Activated B cell treated with CpG ODN at 0.5 μM for 24 hours (primary cell): ENCODE data around the gene LRRK1. TPM values are rescaled to one million over a fixed set of nuclear protein-coding genes. Genes with fewer than 3 reads are reported as not detected.

ENCODE experiments used
- ATAC-seq: fragments of 200-7000 bp; cut with Tn5 transposase; one replicate; pipeline ENCODE4 v1.10.0; 2021; ENCODE audit warnings: low read depth, mild to moderate bottlenecking, moderate library complexity
- CTCF ChIA-PET: fragments of 350-600 bp; sonication (Branson Sonifier 250); formaldehyde crosslinking; loops from one replicate; lab custom pipeline; 2021; ENCODE audit warnings: antibody characterized with exemption; lab: Charles Lee
- POLR2A ChIA-PET: fragments of 350-600 bp; sonication (Branson Sonifier 250); formaldehyde crosslinking; loops from one replicate; lab custom pipeline; 2021; ENCODE audit warnings: antibody characterized with exemption; lab: Charles Lee
- DNase-seq: peaks from one replicate; pipeline ENCODE4 v3.0.0; 2022
- H3K27ac Mint-ChIP-seq: one replicate; pipeline ENCODE4 v1.8.0; 2020; ENCODE audit warnings: mixed read lengths
- H3K27me3 Mint-ChIP-seq: one replicate; pipeline ENCODE4 v1.8.0; 2021; ENCODE audit warnings: mixed read lengths
- H3K36me3 Mint-ChIP-seq: one replicate; pipeline ENCODE4 v1.8.0; 2021; ENCODE audit warnings: low read depth, mixed read lengths
- H3K4me1 Mint-ChIP-seq: one replicate; pipeline ENCODE4 v1.8.0; 2021; ENCODE audit warnings: mixed read lengths
- H3K4me3 Mint-ChIP-seq: one replicate; pipeline ENCODE4 v1.8.0; 2020; ENCODE audit warnings: mild to moderate bottlenecking, mixed read lengths
- H3K9me3 Mint-ChIP-seq: one replicate; pipeline ENCODE4 v1.8.0; 2020; ENCODE audit warnings: mixed read lengths
- intact Hi-C: fragments of 100-400 bp; cut with micrococcal nuclease; formaldehyde crosslinking; loops from one replicate; pipeline ENCODE4 v1.15.1; 2024
- total RNA-seq: library from RNA; stranded (reverse); gene quantifications from 2 replicates; pipeline ENCODE4 v1.2.3, GENCODE V29; 2022
- TF ChIP-seq, protein P1 (sequence below): fragments of 200-600 bp; IDR thresholded peaks from one replicate; pipeline ENCODE4 v1.8.0; 2022; ENCODE audit warnings: antibody characterized with exemption, mild to moderate bottlenecking

The LRRK1 gene
- total RNA-seq, 1 donor from 2014 or later, result 43.5 TPM

DNA sequence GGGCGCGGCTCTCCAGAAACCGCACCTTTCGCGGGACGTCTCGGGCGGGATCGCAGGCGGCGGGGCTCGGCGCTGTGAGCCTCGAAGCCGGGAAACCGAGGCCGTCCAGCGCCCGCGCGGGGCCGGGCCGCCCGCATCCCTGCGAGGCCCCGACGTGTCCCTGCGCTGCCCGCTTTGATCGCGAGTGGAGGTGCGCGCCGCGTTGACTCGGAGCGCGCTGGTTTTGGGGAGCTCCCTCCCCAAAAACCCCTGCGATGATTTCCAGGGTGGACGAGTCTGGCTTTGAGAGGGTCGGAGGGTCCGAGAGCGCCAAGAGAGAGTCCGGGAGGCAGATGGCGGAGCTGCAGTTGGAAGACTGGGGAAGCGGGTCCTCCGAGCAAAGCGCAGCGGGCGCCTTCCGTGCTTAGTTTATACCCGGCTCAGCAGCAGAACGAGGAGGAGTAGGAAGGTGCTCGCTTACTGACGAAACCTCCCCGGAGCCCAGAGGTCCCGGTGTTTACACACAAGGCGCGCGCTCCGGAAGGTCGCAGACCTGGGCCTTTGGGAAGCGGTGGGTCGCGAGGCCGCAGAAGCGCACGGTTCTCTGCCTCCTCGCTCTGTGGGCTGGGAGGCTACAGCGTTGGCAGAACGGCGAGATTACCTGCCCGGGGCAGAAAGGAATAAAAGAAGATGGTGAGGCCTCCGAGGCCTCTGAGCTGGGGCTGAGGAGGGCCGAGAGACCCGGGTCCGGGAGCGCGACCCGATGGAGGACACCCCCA is 38.8 kb upstream of the LRRK1 start:
- DNase-seq (no peak), ATAC-seq (no peak)
- Mint-ChIP-seq H3K36me3 (no peaks in the 10 kb centered on the region), H3K4me1 (peaks cover 14% of the 10 kb centered on the region), H3K27me3 (peaks cover 73% of the 10 kb centered on the region), H3K9me3 (no peaks in the 10 kb centered on the region), H3K4me3 (peak overlapping the region; percentile 52), H3K27ac (no peak overlapping the region)
- intact Hi-C loops, result no loop called here
- ChIA-PET CTCF (no interaction called here), POLR2A (no interaction called here)
- TF ChIP-seq, protein P1, sequence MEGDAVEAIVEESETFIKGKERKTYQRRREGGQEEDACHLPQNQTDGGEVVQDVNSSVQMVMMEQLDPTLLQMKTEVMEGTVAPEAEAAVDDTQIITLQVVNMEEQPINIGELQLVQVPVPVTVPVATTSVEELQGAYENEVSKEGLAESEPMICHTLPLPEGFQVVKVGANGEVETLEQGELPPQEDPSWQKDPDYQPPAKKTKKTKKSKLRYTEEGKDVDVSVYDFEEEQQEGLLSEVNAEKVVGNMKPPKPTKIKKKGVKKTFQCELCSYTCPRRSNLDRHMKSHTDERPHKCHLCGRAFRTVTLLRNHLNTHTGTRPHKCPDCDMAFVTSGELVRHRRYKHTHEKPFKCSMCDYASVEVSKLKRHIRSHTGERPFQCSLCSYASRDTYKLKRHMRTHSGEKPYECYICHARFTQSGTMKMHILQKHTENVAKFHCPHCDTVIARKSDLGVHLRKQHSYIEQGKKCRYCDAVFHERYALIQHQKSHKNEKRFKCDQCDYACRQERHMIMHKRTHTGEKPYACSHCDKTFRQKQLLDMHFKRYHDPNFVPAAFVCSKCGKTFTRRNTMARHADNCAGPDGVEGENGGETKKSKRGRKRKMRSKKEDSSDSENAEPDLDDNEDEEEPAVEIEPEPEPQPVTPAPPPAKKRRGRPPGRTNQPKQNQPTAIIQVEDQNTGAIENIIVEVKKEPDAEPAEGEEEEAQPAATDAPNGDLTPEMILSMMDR, result no peak

DNA sequence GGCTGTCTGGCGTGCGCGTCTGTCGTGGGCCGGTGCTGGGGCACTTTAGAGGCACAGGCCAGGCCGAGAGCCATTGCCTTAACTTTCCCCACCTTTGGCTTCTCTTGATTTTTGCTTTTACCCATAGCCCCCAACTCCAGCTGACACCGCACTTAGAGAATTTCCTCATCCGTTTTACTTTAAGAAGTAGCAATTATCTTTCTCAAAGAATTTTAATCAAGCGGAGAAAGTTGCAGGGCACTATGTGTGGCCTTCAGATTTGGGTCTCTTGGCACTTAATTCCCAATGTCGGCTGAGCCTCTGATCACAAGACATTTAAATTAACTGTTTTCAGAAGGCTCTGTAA is 38.3 kb upstream of the LRRK1 start:
- intact Hi-C loops, result no loop called here
- POLR2A ChIA-PET, result no interaction called here

DNA sequence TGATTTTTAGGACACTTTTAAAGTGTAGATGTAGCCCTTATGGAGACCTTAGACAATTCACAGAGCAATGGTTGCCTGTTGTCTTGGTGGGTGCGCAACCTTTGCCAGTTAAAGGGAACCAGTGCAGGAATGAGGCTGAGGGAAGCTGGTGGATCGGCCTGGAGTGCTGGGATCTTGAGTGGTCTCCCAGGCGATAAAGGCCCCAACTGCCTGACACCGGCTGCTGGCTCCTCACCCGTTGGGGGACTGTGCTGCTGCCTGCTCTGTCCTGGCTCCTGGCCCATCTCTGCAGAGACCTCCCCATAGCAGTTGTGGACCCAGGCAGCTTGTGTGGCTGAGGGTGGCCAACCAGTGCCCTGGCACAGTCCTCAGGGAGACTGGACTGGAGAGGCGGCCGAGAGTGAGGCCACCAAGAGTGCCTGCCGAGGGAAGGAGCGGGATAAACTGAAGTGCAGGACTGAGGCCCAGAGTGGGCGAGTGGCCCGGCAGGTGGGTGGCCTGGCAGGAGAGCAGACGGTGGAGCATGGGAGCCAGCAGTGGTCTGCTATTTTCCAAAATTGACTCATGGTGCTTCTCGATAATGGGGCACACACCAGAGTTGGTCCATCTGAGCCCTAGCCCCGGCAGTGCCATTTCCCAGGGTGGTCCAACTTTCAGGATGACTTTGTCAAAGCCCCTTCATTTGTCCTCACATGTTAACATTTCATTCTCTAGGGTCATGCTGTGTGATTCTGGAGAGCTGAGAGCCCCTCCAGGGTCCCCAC is 37.4 kb upstream of the LRRK1 start:
- CTCF ChIA-PET, result interaction anchor here (1.5 kb wide), 1 partner anchor 9 kb away, joined by 5 read pairs; no protein-coding TSS in a partner anchor

More for the DNA sequence above, 38.3 kb upstream of the LRRK1 start:
- H3K9me3 Mint-ChIP-seq, result no peaks in the 10 kb centered on the region
- TF ChIP-seq, protein P1, result no peak
- ATAC-seq (no peak), DNase-seq (no peak)
- peaks cover 14% of the 10 kb centered on the region for H3K4me1 Mint-ChIP-seq
- peak overlapping the region; percentile 52 for H3K4me3 Mint-ChIP-seq
- H3K27me3 Mint-ChIP-seq, result peaks cover 74% of the 10 kb centered on the region
- no peak overlapping the region for H3K27ac Mint-ChIP-seq
- CTCF ChIA-PET, result no interaction called here
- H3K36me3 Mint-ChIP-seq, result no peaks in the 10 kb centered on the region

DNA sequence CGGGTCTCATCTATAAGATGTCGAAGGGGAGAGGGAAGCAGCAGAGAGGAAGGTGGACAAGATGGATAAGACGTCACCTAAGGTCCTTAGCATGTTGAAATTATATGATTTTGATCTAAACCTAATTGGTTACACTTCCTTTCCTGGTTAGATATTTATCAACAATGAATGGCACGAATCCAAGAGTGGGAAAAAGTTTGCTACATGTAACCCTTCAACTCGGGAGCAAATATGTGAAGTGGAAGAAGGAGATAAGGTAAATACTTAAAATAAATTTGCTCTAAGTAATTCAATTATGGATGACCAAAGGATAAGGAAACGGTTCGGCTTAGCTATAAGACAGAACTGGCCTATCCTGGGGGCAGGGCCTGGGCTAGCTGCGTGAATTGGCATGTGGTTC is 34.0 kb upstream of the LRRK1 start:
- TF ChIP-seq, protein P1, result no peak
- Mint-ChIP-seq H3K36me3 (no peaks in the 10 kb centered on the region), H3K27ac (no peak overlapping the region), H3K9me3 (no peaks in the 10 kb centered on the region), H3K27me3 (peaks cover 65% of the 10 kb centered on the region), H3K4me1 (peaks cover 9% of the 10 kb centered on the region), H3K4me3 (no peak overlapping the region)
- ATAC-seq (no peak), DNase-seq (no peak)
- POLR2A ChIA-PET, result no interaction called here
- intact Hi-C loops, result no loop called here
- CTCF ChIA-PET, result no interaction called here

More for the DNA sequence above, 37.4 kb upstream of the LRRK1 start:
- TF ChIP-seq, protein P1, result no peak
- ATAC-seq (no peak), DNase-seq (no peak)
- no peaks in the 10 kb centered on the region for H3K9me3 Mint-ChIP-seq
- peaks cover 14% of the 10 kb centered on the region for H3K4me1 Mint-ChIP-seq
- H3K36me3 Mint-ChIP-seq, result no peaks in the 10 kb centered on the region
- POLR2A ChIA-PET, result no interaction called here
- intact Hi-C loops, result no loop called here
- no peak overlapping the region for H3K27ac Mint-ChIP-seq
- H3K27me3 Mint-ChIP-seq, result peaks cover 72% of the 10 kb centered on the region
- no peak overlapping the region for H3K4me3 Mint-ChIP-seq

DNA sequence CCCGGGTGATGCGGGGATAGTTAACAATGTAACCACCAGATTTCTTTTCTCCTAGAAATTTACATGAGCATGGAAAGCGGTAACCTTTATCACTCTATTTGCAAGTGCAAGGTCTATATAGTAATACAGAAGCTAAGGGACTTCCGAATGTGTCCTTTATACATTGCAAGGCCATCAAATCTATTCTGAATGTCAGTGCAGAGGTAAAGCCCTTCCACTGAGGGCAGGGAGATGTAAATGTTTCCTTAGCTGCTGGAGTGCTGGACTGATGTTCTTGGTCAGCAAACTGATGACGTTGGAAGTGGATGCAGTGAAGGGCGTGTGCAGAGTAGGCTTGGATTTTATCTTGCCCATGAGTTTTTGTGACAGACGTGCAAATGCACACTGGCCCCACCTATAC is 33.3 kb upstream of the LRRK1 start:
- CTCF ChIA-PET, result no interaction called here
- no peak for ATAC-seq
- no peaks in the 10 kb centered on the region for H3K36me3 Mint-ChIP-seq
- TF ChIP-seq, protein P1, result no peak
- intact Hi-C loops, result no loop called here
- H3K4me3 Mint-ChIP-seq, result no peak overlapping the region
- no peak for DNase-seq
- POLR2A ChIA-PET, result no interaction called here
- no peaks in the 10 kb centered on the region for H3K9me3 Mint-ChIP-seq
- H3K27ac Mint-ChIP-seq, result no peak overlapping the region
- peaks cover 63% of the 10 kb centered on the region for H3K27me3 Mint-ChIP-seq
- peaks cover 2% of the 10 kb centered on the region for H3K4me1 Mint-ChIP-seq
